GM21825 (cell line): ENCODE measurements around the gene ACVR1.

Experiments
- ATAC-seq: cut with Tn5 transposase; IDR thresholded peaks from one replicate; pipeline ENCODE4 v1.9.1; 2021; ENCODE audit warnings: mild to moderate bottlenecking, moderate library complexity; ENCODE audit not compliant: unreplicated experiment

ACVR1 gene

GRCh38 chr2:157857881-157858280, 18.2 kb downstream of the ACVR1 start:
- no peak for ATAC-seq

- ATAC-seq = no peak
Observed at GRCh38 chr2:157856187-157856515, 20.0 kb downstream of the ACVR1 start.

- ATAC-seq = no peak
Observed at GRCh38 chr2:157853820-157854219, 22.3 kb downstream of the ACVR1 start.

GRCh38 chr2:157853211-157853610, 22.9 kb downstream of the ACVR1 start:
- ATAC-seq = no peak

GRCh38 chr2:157849591-157849990, 26.5 kb downstream of the ACVR1 start:
- no peak for ATAC-seq

GRCh38 chr2:157848213-157848612, 27.9 kb downstream of the ACVR1 start:
- no peak for ATAC-seq

- ATAC-seq = no peak
Observed at GRCh38 chr2:157845081-157845480, 31.0 kb downstream of the ACVR1 start.

- no peak for ATAC-seq
Observed at GRCh38 chr2:157843935-157844334, 32.2 kb downstream of the ACVR1 start.

- ATAC-seq = no peak
Observed at GRCh38 chr2:157843081-157843480, 33.0 kb downstream of the ACVR1 start.

- ATAC-seq = no peak
Observed at GRCh38 chr2:157842106-157842879, 33.8 kb downstream of the ACVR1 start.

GRCh38 chr2:157841485-157841884, 34.6 kb downstream of the ACVR1 start:
- no peak for ATAC-seq

- ATAC-seq = no peak
Observed at GRCh38 chr2:157840568-157841156, 35.5 kb downstream of the ACVR1 start.

- ATAC-seq = no peak
Observed at GRCh38 chr2:157839822-157840221, 36.3 kb downstream of the ACVR1 start.

GRCh38 chr2:157839162-157839801, 36.8 kb downstream of the ACVR1 start:
- ATAC-seq = no peak

GRCh38 chr2:157838442-157839161, 37.5 kb downstream of the ACVR1 start:
- no peak for ATAC-seq

GRCh38 chr2:157837851-157838441, 38.2 kb downstream of the ACVR1 start:
- ATAC-seq = no peak

- no peak for ATAC-seq
Observed at GRCh38 chr2:157836531-157836930, 39.6 kb downstream of the ACVR1 start.

- no peak for ATAC-seq
Observed at GRCh38 chr2:157835425-157835824, 40.7 kb downstream of the ACVR1 start.

- ATAC-seq = no peak
Observed at GRCh38 chr2:157835006-157835405, 41.1 kb downstream of the ACVR1 start.

- no peak for ATAC-seq
Observed at GRCh38 chr2:157833721-157834120, 42.4 kb downstream of the ACVR1 start.
